Panc1 (cell line): ENCODE measurements around the gene CRELD2. TPM values are rescaled to one million over a fixed set of nuclear protein-coding genes. Genes with fewer than 3 reads are reported as not detected.

ENCODE experiments used
- ATAC-seq: fragments of 200-7000 bp; cut with Tn5 transposase; 2 replicates; pipeline ENCODE4 v1.9.1; 2020; ENCODE audit warnings: mild to moderate bottlenecking, moderate library complexity
- BruUV-seq: library from RNA; stranded (reverse); fragments of 400-500 nt; replicated peaks from 2 replicates; lab custom pipeline; 2021; lab: Mats Ljungman, UMichigan
- CTCF ChIA-PET: fragments of 300-600 bp; sonication (Branson Sonifier 250); formaldehyde crosslinking; loops from one replicate; lab custom pipeline; 2022; ENCODE audit warnings: antibody characterized with exemption; lab: Charles Lee
- POLR2A ChIA-PET: fragments of 300-600 bp; sonication (Branson Sonifier 250); formaldehyde crosslinking; loops from one replicate; lab custom pipeline; 2022; ENCODE audit warnings: antibody characterized with exemption; lab: Charles Lee
- DNase-seq: peaks from one replicate; pipeline ENCODE4 v3.0.0-alpha.2; 2010; ENCODE audit warnings: low read depth, low spot score
- H3K27ac ChIP-seq: 2 replicates; pipeline ENCODE4 v1.5.1; 2011; ENCODE audit warnings: mild to moderate bottlenecking, low read length, inconsistent platforms
- H3K27me3 ChIP-seq: fragments of 200-500 bp; sonication (Bioruptor generic); 2 replicates; pipeline ENCODE4 v1.6.0; 2014; ENCODE audit warnings: low read length, inconsistent platforms; ENCODE audit not compliant: control insufficient read depth, insufficient read depth
- H3K36me3 ChIP-seq: fragments of 200-500 bp; sonication (Bioruptor generic); 2 replicates; pipeline ENCODE4 v1.5.1; 2014; ENCODE audit warnings: inconsistent platforms, mild to moderate bottlenecking, low read length, moderate library complexity; ENCODE audit not compliant: control insufficient read depth, insufficient read depth
- H3K4me1 ChIP-seq: 2 replicates; pipeline ENCODE4 v1.5.1; 2011; ENCODE audit warnings: inconsistent platforms, mild to moderate bottlenecking, low read length, moderate library complexity; ENCODE audit not compliant: control insufficient read depth, insufficient read depth
- H3K4me3 ChIP-seq, 2 experiments: 2 replicates each; pipeline ENCODE4 v1.5.1; 2011 to 2012; ENCODE audit warnings: low read depth in 2 of 2, low read length in 2 of 2, mild to moderate bottlenecking in 2 of 2, inconsistent platforms in 1 of 2, moderate library complexity in 1 of 2
- H3K9me3 ChIP-seq: fragments of 200-500 bp; sonication (Bioruptor generic); 2 replicates; pipeline ENCODE4 v1.5.1; 2014; ENCODE audit warnings: low read depth, mild to moderate bottlenecking, inconsistent platforms, low read length, moderate library complexity; ENCODE audit not compliant: control insufficient read depth, insufficient read depth
- CTCF ChIP-seq: fragments of 450-650 bp; IDR thresholded peaks from 2 replicates; pipeline ENCODE4 v1.5.1; 2017; ENCODE audit warnings: mild to moderate bottlenecking
- POLR2AphosphoS5 ChIP-seq: IDR thresholded peaks from 2 replicates; pipeline ENCODE4 v1.6.1; 2012; ENCODE audit warnings: mild to moderate bottlenecking, low read depth, low read length, moderate library complexity
- REST ChIP-seq, 2 experiments: IDR thresholded peaks; 2 replicates each; pipeline ENCODE4 v1.6.1; 2011 to 2012; ENCODE audit warnings: low read depth in 2 of 2, control low read depth in 1 of 2, low read length in 1 of 2, mild to moderate bottlenecking in 1 of 2, moderate library complexity in 1 of 2; ENCODE audit not compliant: insufficient read depth in 1 of 2
- SIN3A ChIP-seq: IDR thresholded peaks from 2 replicates; pipeline ENCODE4 v1.6.1; 2012; ENCODE audit warnings: low read depth, mild to moderate bottlenecking, low read length, moderate library complexity, borderline replicate concordance; ENCODE audit not compliant: insufficient read depth
- TCF7L2 ChIP-seq: IDR thresholded peaks from 2 replicates; pipeline ENCODE4 v1.6.1; 2011; ENCODE audit warnings: mild to moderate bottlenecking, low read depth, low read length, inconsistent platforms
- in situ Hi-C: cut with HindIII; loops from 2 replicates; pipeline ENCODE4 v1.10.0; 2016; ENCODE audit warnings: low sequenced_read_pairs, low pct_unique_long_range_greater_than_20kb
- intact Hi-C: fragments of 100-400 bp; cut with micrococcal nuclease; formaldehyde crosslinking; loops from one replicate; pipeline ENCODE4 v1.10.0; 2022; ENCODE audit not compliant: unreplicated experiment
- total RNA-seq: library from RNA; stranded (reverse); gene quantifications from one replicate; pipeline ENCODE4 v1.2.1, GENCODE V29; 2021; ENCODE audit not compliant: unreplicated experiment

The CRELD2 gene
- total RNA-seq, 1 experiment from 2014 or later = 59.7 TPM

GRCh38 chr22:49880281-49880680 lies 38.2 kb upstream of the CRELD2 start:
- no peaks in the 10 kb centered on the region for H3K9me3 ChIP-seq
- CTCF ChIA-PET = no interaction called here
- H3K4me3 ChIP-seq = no peak overlapping the region
- intact Hi-C loops = no loop called here
- in situ Hi-C loops = no loop called here
- no peak for ATAC-seq
- BruUV-seq = no TSS peak
- H3K4me1 ChIP-seq = no peaks in the 10 kb centered on the region
- no peaks in the 10 kb centered on the region for H3K36me3 ChIP-seq
- POLR2A ChIA-PET = no interaction called here
- no peak for DNase-seq
- no peak for TF ChIP-seq TCF7L2
- TF ChIP-seq CTCF = no peak
- TF ChIP-seq SIN3A = no peak
- H3K27me3 ChIP-seq = no peaks in the 10 kb centered on the region
- no peak overlapping the region for H3K27ac ChIP-seq

GRCh38 chr22:49881856-49882255 lies 36.6 kb upstream of the CRELD2 start:
- no peaks in the 10 kb centered on the region for H3K27me3 ChIP-seq
- no TSS peak for BruUV-seq
- H3K4me3 ChIP-seq = no peak overlapping the region
- H3K4me1 ChIP-seq = no peaks in the 10 kb centered on the region
- no peak overlapping the region for H3K27ac ChIP-seq
- ChIA-PET CTCF (no interaction called here), POLR2A (interaction anchor here (0.6 kb wide), 1 partner anchor 124 kb away, joined by 6 read pairs; no protein-coding TSS in a partner anchor)
- TF ChIP-seq POLR2AphosphoS5 (no peak), SIN3A (no peak), REST (IDR thresholded peaks at IDR 0.05; ENCODE audit: insufficient read depth in 1 of 2, low read depth in 2 of 2, low read length in 1 of 2) (no peak), CTCF (no peak), TCF7L2 (no peak)
- ATAC-seq (no peak), DNase-seq (no peak)
- H3K36me3 ChIP-seq = no peaks in the 10 kb centered on the region
- in situ Hi-C loops (no loop called here), intact Hi-C loops (no loop called here)
- no peaks in the 10 kb centered on the region for H3K9me3 ChIP-seq
